HepG2 (cell line): ENCODE results near the gene COQ8B. TPM values are rescaled to one million over a fixed set of nuclear protein-coding genes. Genes with fewer than 3 reads are reported as not detected.

Source experiments
- ARID3A ChIP-seq: IDR thresholded peaks from 2 replicates; pipeline ENCODE4 v1.6.1; 2012; ENCODE audit warnings: low read depth, low read length, improper control_type of control experiment
- BHLHE40 ChIP-seq: IDR thresholded peaks from 2 replicates; pipeline ENCODE4 v1.6.1; 2011; ENCODE audit warnings: low read length, improper control_type of control experiment
- CHD2 ChIP-seq: IDR thresholded peaks from 2 replicates; pipeline ENCODE4 v1.6.1; 2011; ENCODE audit warnings: low read depth, low read length, improper control_type of control experiment
- DR1 ChIP-seq: sonication (generic); formaldehyde crosslinking; IDR thresholded peaks from 2 replicates; pipeline ENCODE4 v1.8.0; 2021; ENCODE audit warnings: mild to moderate bottlenecking, missing genetic modification reagents, inconsistent platforms
- FOXK1 ChIP-seq: sonication (generic); formaldehyde crosslinking; IDR thresholded peaks from 2 replicates; pipeline ENCODE4 v1.4.0; 2020; ENCODE audit warnings: low read depth, missing genetic modification reagents, borderline replicate concordance
- HMGXB3 ChIP-seq: sonication (generic); formaldehyde crosslinking; IDR thresholded peaks from 2 replicates; pipeline ENCODE4 v1.4.0; 2020; ENCODE audit warnings: missing genetic modification reagents, borderline replicate concordance
- ISX ChIP-seq: sonication (generic); formaldehyde crosslinking; conservative IDR thresholded peaks from 2 replicates; pipeline ENCODE4 v1.5.0; 2020; ENCODE audit warnings: missing genetic modification reagents
- KDM4B ChIP-seq: sonication (generic); formaldehyde crosslinking; IDR thresholded peaks from 2 replicates; pipeline ENCODE4 v1.4.0; 2020; ENCODE audit warnings: missing genetic modification reagents
- MAFG ChIP-seq: sonication (generic); formaldehyde crosslinking; IDR thresholded peaks from 2 replicates; pipeline ENCODE4 v1.5.1; 2020; ENCODE audit warnings: mild to moderate bottlenecking, missing genetic modification reagents
- NFATC3 ChIP-seq: sonication (generic); formaldehyde crosslinking; IDR thresholded peaks from 2 replicates; pipeline ENCODE4 v1.5.1; 2020; ENCODE audit warnings: mild to moderate bottlenecking, missing genetic modification reagents
- PHF8 ChIP-seq: sonication (generic); formaldehyde crosslinking; IDR thresholded peaks from 2 replicates; pipeline ENCODE4 v1.5.0; 2020; ENCODE audit warnings: missing genetic modification reagents
- RBM22 ChIP-seq: fragments of 200-400 bp; formaldehyde crosslinking; optimal IDR thresholded peaks from 2 replicates; pipeline ENCODE3; 2017; ENCODE audit warnings: mild to moderate bottlenecking, low read length, moderate library complexity
- SIN3B ChIP-seq: fragments of 150-350 bp; IDR thresholded peaks from 2 replicates; pipeline ENCODE4 v1.6.1; 2014; ENCODE audit warnings: low read length
- SOX6 ChIP-seq, 2 experiments: fragments of 450-650 bp in 1 of 2; sonication (generic) in 1 of 2; formaldehyde crosslinking in 1 of 2; IDR thresholded peaks; 2 replicates each; pipeline versions ENCODE4 v1.4.0 to v1.6.1; 2017 to 2020; ENCODE audit warnings: antibody characterized with exemption in 1 of 2, mild to moderate bottlenecking in 1 of 2, missing genetic modification reagents in 1 of 2
- TAF1 ChIP-seq: sonication (generic); formaldehyde crosslinking; IDR thresholded peaks from 2 replicates; pipeline ENCODE4 v1.4.0; 2020; ENCODE audit warnings: missing genetic modification reagents
- TMF1 ChIP-seq: sonication (generic); formaldehyde crosslinking; IDR thresholded peaks from 2 replicates; pipeline ENCODE4 v1.8.1; 2022; ENCODE audit warnings: low read depth, missing genetic modification reagents
- ZNF207 ChIP-seq: fragments of 450-650 bp; IDR thresholded peaks from 2 replicates; pipeline ENCODE4 v1.6.1; 2016; ENCODE audit warnings: antibody characterized with exemption, borderline replicate concordance
- ZNF253 ChIP-seq: sonication (generic); formaldehyde crosslinking; IDR thresholded peaks from 2 replicates; pipeline ENCODE4 v1.8.0; 2022; ENCODE audit warnings: mild to moderate bottlenecking, missing genetic modification reagents, borderline replicate concordance
- ZNF354B ChIP-seq: sonication (generic); formaldehyde crosslinking; IDR thresholded peaks from 2 replicates; pipeline ENCODE4 v1.8.0; 2022; ENCODE audit warnings: mild to moderate bottlenecking, missing genetic modification reagents
- ZNF484 ChIP-seq: sonication (generic); formaldehyde crosslinking; IDR thresholded peaks from 2 replicates; pipeline ENCODE4 v1.5.1; 2020; ENCODE audit warnings: mild to moderate bottlenecking, low read depth, missing genetic modification reagents, borderline replicate concordance
- ZNF547 ChIP-seq: sonication (generic); formaldehyde crosslinking; IDR thresholded peaks from 2 replicates; pipeline ENCODE4 v1.5.1; 2020; ENCODE audit warnings: mild to moderate bottlenecking, missing genetic modification reagents
- ZNF556 ChIP-seq: sonication (generic); formaldehyde crosslinking; IDR thresholded peaks from 2 replicates; pipeline ENCODE4 v1.4.0; 2020; ENCODE audit warnings: mild to moderate bottlenecking, missing genetic modification reagents, borderline replicate concordance
- ZNF672 ChIP-seq: sonication (generic); formaldehyde crosslinking; IDR thresholded peaks from 2 replicates; pipeline ENCODE4 v1.8.1; 2022; ENCODE audit warnings: missing genetic modification reagents
- ZNF7 ChIP-seq: IDR thresholded peaks from 2 replicates; pipeline ENCODE4 v1.6.1; 2016; ENCODE audit warnings: missing biosample characterization, missing genetic modification reagents
- polyA plus RNA-seq, 8 experiments: library from polyadenylated mRNA; depleted of rRNA in 3 of 8; stranded (reverse) in 7 of 8; unstranded in 1 of 8; fragments of >200 nt; fragmentation: Illumina TruSeq in 4 of 8; extraction: Trizol in 4 of 8; gene quantifications; 2 replicates each; pipeline versions ENCODE4 v1.2.1 to v1.2.3, GENCODE V29; 2011 to 2016; ENCODE audit warnings: low read depth in 4 of 8, missing spikeins in 1 of 8, mixed read lengths in 1 of 8; ENCODE audit not compliant: insufficient read depth in 1 of 8
- total RNA-seq, 5 experiments: library from RNA; depleted of rRNA; stranded (reverse); fragments of >200 nt; fragmentation: Illumina TruSeq; extraction: Trizol; gene quantifications; 2 replicates each; pipeline ENCODE4 v1.2.3, GENCODE V29; 2016; ENCODE audit warnings: low read depth in 1 of 5
- TF ChIP-seq, protein P1 (sequence below): sonication (generic); formaldehyde crosslinking; IDR thresholded peaks from 2 replicates; pipeline ENCODE4 v1.5.1; 2020; ENCODE audit warnings: missing genetic modification reagents, mild to moderate bottlenecking, borderline replicate concordance

Gene COQ8B
- total and polyA plus RNA-seq, 2 of the 13 experiments (the other 11 are each of a cell fraction or from before 2014, with no cell fraction given), result 12.3 to 17.2 TPM

GRCh38 chr19:40718774-40719391, 2.2 kb upstream of the COQ8B start (continued):
- no peak for TF ChIP-seq ZNF253 (CRISPR knock-in tag)
- TF ChIP-seq ZNF207, result no peak
- no peak; the same call in 1 of the 2 replicates for TF ChIP-seq ZNF556
- TF ChIP-seq CHD2, result no peak
- TF ChIP-seq ZNF354B (CRISPR knock-in tag), result no peak
- TF ChIP-seq BHLHE40, result peak; percentile 76
- TF ChIP-seq ZNF547 (CRISPR knock-in tag), result no peak
- TF ChIP-seq ISX (CRISPR knock-in tag), result no peak
- no peak for TF ChIP-seq FOXK1
- 0 out of 2 replicates have a peak, but pooled peaks have one; percentile 23 for TF ChIP-seq TAF1 (CRISPR knock-in tag)
- TF ChIP-seq NFATC3 (CRISPR knock-in tag), result no peak
- no peak for TF ChIP-seq SIN3B
- TF ChIP-seq ZNF672, result no peak
- TF ChIP-seq ZNF484 (CRISPR knock-in tag), result no peak
- TF ChIP-seq, protein P1, sequence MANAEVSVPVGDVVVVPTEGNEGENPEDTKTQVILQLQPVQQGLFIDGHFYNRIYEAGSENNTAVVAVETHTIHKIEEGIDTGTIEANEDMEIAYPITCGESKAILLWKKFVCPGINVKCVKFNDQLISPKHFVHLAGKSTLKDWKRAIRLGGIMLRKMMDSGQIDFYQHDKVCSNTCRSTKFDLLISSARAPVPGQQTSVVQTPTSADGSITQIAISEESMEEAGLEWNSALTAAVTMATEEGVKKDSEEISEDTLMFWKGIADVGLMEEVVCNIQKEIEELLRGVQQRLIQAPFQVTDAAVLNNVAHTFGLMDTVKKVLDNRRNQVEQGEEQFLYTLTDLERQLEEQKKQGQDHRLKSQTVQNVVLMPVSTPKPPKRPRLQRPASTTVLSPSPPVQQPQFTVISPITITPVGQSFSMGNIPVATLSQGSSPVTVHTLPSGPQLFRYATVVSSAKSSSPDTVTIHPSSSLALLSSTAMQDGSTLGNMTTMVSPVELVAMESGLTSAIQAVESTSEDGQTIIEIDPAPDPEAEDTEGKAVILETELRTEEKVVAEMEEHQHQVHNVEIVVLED (CRISPR knock-in tag), result no peak; the same call in 1 of the 2 replicates
- no peak for TF ChIP-seq RBM22
- peak; percentile 27 for TF ChIP-seq PHF8
- TF ChIP-seq ZNF7, result no peak
- no peak for TF ChIP-seq TMF1
- no peak for TF ChIP-seq ARID3A
- no peak for TF ChIP-seq MAFG (CRISPR knock-in tag)
- no peak; the same call in 1 of the 2 replicates for TF ChIP-seq HMGXB3 (CRISPR knock-in tag)
- TF ChIP-seq SOX6 (IDR thresholded peaks at IDR 0.05), result no peak
- peak; percentile 62; the same call in 1 of the 2 replicates for TF ChIP-seq SOX6 (CRISPR knock-in tag; IDR thresholded peaks at IDR 0.05)
- no peak for TF ChIP-seq KDM4B (CRISPR knock-in tag)
- no peak for TF ChIP-seq DR1 (CRISPR knock-in tag)
